SKM-1 (cell line): Measurements from ENCODE around the gene JMJD8.
A peak's percentile ranks its signal among the peaks of the same experiment; 100 is the strongest.

Experiments used
- DNase-seq: peaks from one replicate; lab custom pipeline; 2025; ENCODE audit not compliant: unreplicated experiment; lab: John Stamatoyannopoulos, UW

JMJD8 gene

DNA sequence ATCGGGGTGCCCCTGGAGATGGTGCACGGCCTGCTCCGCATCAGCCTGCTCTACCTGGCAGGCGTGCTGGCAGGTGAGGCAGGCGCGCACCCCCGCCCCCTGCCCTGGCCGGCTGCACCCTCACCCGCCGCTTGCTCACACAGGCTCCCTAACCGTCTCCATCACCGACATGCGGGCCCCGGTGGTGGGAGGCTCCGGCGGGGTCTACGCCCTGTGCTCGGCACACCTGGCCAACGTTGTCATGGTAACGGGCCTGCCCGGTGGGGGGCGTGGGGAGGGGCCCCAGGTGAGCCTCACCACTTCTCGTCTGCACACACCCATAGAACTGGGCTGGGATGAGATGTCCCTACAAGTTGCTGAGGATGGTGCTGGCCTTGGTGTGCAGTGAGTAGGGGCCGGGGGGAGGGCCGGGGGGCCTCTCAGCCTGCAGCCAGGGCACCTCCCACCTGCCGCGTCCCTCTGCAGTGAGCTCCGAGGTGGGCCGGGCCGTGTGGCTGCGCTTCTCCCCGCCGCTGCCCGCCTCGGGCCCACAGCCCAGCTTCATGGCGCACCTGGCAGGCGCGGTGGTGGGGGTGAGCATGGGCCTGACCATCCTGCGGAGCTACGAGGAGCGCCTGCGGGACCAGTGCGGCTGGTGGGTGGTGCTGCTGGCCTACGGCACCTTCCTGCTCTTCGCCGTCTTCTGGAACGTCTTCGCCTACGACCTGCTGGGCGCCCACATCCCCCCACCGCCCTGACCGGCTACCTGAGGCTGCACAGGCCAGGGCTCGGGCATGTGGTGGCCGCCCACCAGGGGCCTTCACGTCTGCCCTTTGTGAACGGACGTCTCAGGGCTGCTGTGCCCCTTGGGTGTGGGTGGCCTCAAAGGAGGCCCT lies 6.6 kb downstream of the JMJD8 start:
- DNase-seq: no peak

- DNase-seq: no peak
Measured at GRCh38 chr16:676913-677312, 7.2 kb downstream of the JMJD8 start.

GRCh38 chr16:676565-676902 lies 7.6 kb downstream of the JMJD8 start:
- DNase-seq: no peak

- DNase-seq: no peak
Measured at GRCh38 chr16:675884-676564, 8.1 kb downstream of the JMJD8 start.

GRCh38 chr16:674968-675883 lies 8.9 kb downstream of the JMJD8 start, which contains the start of gene RHBDL1:
TSS of gene RHBDL1 (plus strand) at chr16:675671. CDS start at chr16:675791, 120 bp downstream.
- no peak for DNase-seq

GRCh38 chr16:674214-674881 lies 9.8 kb downstream of the JMJD8 start:
- no peak for DNase-seq

DNA sequence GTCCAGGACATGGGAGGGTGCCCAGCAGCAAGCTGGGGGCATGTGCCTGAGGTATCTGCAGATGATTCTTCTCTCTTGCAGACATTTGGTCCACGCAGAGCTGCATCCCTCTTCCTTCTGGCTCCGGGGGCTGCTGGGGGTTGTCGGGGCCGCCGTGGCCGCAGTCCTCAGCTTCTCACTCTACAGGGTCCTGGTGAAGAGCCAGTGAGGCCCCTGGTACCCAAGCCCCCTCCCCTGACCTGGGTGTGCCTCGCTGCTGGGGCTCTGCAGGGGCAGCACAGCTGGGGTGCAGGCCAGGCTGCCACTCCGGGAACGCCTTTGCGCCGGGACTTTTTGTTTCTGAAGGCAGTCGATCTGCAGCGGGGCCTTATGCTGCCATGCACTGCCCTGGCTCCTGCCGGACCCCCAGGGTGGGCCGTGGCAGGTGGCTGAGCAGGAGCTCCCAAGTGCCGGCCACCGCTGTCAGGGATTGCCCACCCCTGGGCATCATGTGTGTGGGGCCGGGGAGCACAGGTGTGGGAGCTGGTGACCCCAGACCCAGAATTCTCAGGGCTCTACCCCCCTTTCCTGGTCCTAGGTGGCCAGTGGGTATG lies 10.6 kb downstream of the JMJD8 start:
- no peak for DNase-seq

- no peak for DNase-seq
Measured at GRCh38 chr16:672851-673250, 11.3 kb downstream of the JMJD8 start.

GRCh38 chr16:672371-672770 lies 11.8 kb downstream of the JMJD8 start:
- DNase-seq: no peak

DNA sequence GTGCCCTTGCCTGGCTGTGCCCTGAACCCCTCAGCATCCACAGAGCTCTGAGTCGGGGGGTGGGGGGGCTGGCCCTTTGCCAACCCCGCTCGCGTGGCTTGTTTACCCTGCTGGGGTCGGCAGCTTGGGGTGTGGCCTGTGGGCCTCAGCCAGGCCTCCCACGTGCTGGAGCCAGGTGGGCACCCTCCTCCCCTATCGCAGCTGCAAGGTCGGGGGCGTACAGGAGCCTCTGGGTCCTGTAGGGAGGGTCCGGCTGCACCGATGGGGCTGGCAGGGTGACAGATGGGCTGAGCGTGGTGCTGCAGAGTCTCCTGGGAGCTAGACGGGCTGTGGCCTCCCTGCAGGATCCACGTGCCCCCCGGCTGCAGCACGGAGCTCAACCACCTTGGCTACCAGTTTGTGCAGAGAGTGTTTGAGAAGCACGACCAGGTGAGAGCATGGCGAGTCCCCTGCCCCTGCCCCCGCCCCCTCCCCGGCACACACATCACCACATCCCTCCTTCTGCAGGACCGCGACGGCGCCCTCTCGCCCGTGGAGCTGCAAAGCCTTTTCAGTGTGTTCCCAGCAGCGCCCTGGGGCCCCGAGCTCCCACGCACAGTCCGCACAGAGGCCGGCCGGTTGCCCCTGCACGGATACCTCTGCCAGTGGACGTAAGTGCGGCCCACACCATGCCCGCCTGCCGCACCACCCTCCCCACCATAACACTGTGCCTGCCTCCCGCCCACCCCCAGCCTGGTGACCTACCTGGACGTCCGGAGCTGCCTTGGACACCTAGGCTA lies 12.6 kb downstream of the JMJD8 start:
- no peak for DNase-seq

DNA sequence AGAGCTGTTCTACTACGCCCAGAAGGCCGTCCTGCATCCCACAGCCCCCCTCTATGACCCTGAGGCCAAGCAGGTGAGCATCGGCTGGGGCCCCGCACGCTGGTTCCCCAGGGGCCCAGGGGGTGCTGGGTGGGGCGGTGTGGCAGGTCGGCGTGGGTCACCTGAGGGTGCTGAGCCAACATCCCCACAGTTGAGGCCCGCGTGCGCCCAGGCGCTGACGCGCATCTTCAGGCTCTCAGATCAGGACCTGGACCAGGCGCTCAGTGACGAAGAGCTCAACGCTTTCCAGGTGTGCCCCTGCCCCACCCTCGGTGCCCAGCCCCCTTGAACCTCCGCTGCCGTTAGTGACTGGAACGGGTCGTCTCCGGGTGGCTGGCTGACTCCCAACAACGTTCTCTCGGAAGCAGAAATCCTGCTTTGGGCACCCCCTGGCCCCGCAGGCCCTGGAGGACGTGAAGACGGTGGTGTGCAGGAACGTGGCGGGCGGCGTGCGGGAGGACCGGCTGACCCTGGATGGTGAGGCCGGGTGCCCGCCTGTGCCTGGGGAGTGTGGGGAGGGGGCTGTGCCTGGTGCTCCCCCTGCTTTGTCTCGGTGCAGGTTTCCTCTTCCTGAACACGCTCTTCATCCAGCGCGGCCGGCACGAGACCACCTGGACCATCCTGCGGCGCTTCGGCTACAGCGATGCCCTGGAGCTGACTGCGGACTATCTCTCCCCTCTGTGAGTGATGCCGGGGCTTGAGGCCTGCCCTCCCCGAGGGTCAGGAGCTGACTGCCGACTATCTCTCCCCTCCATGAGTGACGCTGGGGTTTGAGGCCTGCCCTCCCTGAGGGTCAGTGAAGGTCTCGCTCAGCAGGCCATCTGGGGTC lies 13.4 kb downstream of the JMJD8 start:
- DNase-seq: no peak

- DNase-seq: no peak
Measured at GRCh38 chr16:669666-670065, 14.5 kb downstream of the JMJD8 start.

- no peak for DNase-seq
Measured at GRCh38 chr16:668519-669171, 15.5 kb downstream of the JMJD8 start.

GRCh38 chr16:667780-668518 lies 16.2 kb downstream of the JMJD8 start, which contains the start of gene RHOT2:
TSS of gene RHOT2 (plus strand) at chr16:668132. CDS start at chr16:668200, 68 bp downstream.
- DNase-seq: peak; percentile 77

DNA sequence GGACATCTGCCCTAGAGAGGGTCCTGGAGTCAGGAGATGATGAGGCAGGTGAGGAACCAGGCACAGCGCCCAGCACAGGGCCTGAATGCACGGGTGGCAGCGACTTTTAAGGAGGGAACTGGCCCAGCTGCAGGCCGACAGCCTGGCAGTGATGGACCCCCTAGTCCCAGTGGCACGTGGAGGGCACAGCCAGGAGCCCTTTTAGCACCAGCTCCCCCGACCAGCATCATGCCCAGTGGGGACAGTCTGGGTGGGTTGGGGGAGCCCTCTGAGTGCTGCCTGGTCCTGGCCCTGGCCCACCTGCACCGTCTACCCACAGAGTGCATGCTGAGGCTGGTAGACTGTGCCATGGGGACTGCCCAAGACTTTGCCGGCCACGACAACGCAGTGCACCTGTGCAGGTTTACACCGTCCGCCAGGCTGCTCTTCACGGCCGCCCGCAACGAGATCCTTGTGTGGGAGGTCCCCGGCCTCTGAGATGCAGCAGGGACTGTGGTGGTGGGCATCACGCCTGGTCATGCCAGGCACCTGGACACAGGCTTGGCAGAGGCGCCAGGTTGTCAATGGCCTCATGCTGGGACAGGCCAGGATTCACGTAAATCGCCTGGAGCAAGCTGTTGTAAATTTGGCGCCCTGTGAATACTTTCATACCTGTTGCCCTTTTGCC lies 16.9 kb downstream of the JMJD8 start:
- no peak for DNase-seq

GRCh38 chr16:666572-666971 lies 17.6 kb downstream of the JMJD8 start:
- DNase-seq: no peak

GRCh38 chr16:662597-662996 lies 21.5 kb downstream of the JMJD8 start:
- no peak for DNase-seq
